ENCODE measurements around the gene GAL3ST3.

Gene GAL3ST3

GRCh38 chr11:66055021-66055420, 6.1 kb upstream of the GAL3ST3 start:
- no peak for DNase-seq (ENCODE audit: low read depth in 1 of 2, low spot score in 1 of 2)
- no peak overlapping the region for H3K27ac ChIP-seq (replicated peaks)

GRCh38 chr11:66052664-66052982, 3.7 kb upstream of the GAL3ST3 start:
- TF ChIP-seq CTCF (IDR thresholded peaks at IDR 0.05; ENCODE audit: insufficient read depth, low read length) (no peak), REST (IDR thresholded peaks at IDR 0.05; ENCODE audit: insufficient replicate concordance, low read depth) (no peak), POLR2AphosphoS5 (IDR thresholded peaks at IDR 0.05; ENCODE audit: low read depth) (no peak), GABPA (IDR thresholded peaks at IDR 0.05; ENCODE audit: low read depth) (no peak), SPI1 (IDR thresholded peaks at IDR 0.05; ENCODE audit: borderline replicate concordance, low read depth) (no peak)
- Histone ChIP-seq H3K4me3 (replicated peaks; ENCODE audit: insufficient read depth, low read length) (peak overlapping the region; percentile 100), H3K27me3 (ENCODE audit: insufficient read depth, poor library complexity, severe bottlenecking) (no peaks in the 10 kb centered on the region), H3K27ac (replicated peaks) (peak overlapping the region; percentile 79)
- no peak for DNase-seq (ENCODE audit: low read depth in 1 of 2, low spot score in 1 of 2)

More at GRCh38 chr11:66055021-66055420, 6.1 kb upstream of the GAL3ST3 start:
- Histone ChIP-seq H3K4me3 (replicated peaks; ENCODE audit: insufficient read depth, low read length) (no peak overlapping the region), H3K27me3 (ENCODE audit: insufficient read depth, poor library complexity, severe bottlenecking) (no peaks in the 10 kb centered on the region)
- TF ChIP-seq CTCF (IDR thresholded peaks at IDR 0.05; ENCODE audit: insufficient read depth, low read length) (no peak), GABPA (IDR thresholded peaks at IDR 0.05; ENCODE audit: low read depth) (no peak), SPI1 (IDR thresholded peaks at IDR 0.05; ENCODE audit: borderline replicate concordance, low read depth) (no peak), POLR2AphosphoS5 (IDR thresholded peaks at IDR 0.05; ENCODE audit: low read depth) (no peak), REST (IDR thresholded peaks at IDR 0.05; ENCODE audit: insufficient replicate concordance, low read depth) (no peak)

- H3K4me3 ChIP-seq (replicated peaks; ENCODE audit: insufficient read depth, low read length), result peak within 1 kb of the TSS; percentile 100
- no peak for TF ChIP-seq CTCF (IDR thresholded peaks at IDR 0.05; ENCODE audit: insufficient read depth, low read length)
- TF ChIP-seq SPI1 (IDR thresholded peaks at IDR 0.05; ENCODE audit: borderline replicate concordance, low read depth), result peak; percentile 1; the same call in 1 of the 2 replicates
- peak; percentile 73; the same call in 1 of the 2 replicates for TF ChIP-seq POLR2AphosphoS5 (IDR thresholded peaks at IDR 0.05; ENCODE audit: low read depth)
- peak; percentile 93 for TF ChIP-seq GABPA (IDR thresholded peaks at IDR 0.05; ENCODE audit: low read depth)
- peak; percentile 64 for TF ChIP-seq REST (IDR thresholded peaks at IDR 0.05; ENCODE audit: insufficient replicate concordance, low read depth)
- DNase-seq (ENCODE audit: low read depth in 1 of 2, low spot score in 1 of 2), result peak; percentile 97 to 99
These were observed 3.1 kb upstream of the GAL3ST3 start, which contains the start of gene SF3B2 for GRCh38 chr11:66051766-66052663. Gene SF3B2, plus strand, starts transcription at chr11:66052364. Its CDS starts 21 bp downstream, at chr11:66052385.

More at GRCh38 chr11:66051766-66052663, 3.1 kb upstream of the GAL3ST3 start, which contains the start of gene SF3B2:
- Histone ChIP-seq H3K27ac (replicated peaks) (peak within 1 kb of the TSS; percentile 79), H3K27me3 (ENCODE audit: insufficient read depth, poor library complexity, severe bottlenecking) (no peaks in the 10 kb centered on the region)
